H1 (cell line): ENCODE data around the gene PEPD. TPM values are rescaled to one million over a fixed set of nuclear protein-coding genes. Genes with fewer than 3 reads are reported as not detected.
A peak's percentile ranks its signal among the peaks of the same experiment; 100 is the strongest.

Experiments
- CTCF ChIA-PET: fragments of 300-600 bp; sonication (Branson Sonifier 250); formaldehyde crosslinking; loops from one replicate; lab custom pipeline; 2021; ENCODE audit not compliant: partially characterized antibody; lab: Charles Lee
- POLR2A ChIA-PET: fragments of 300-600 bp; sonication (Branson Sonifier 250); formaldehyde crosslinking; loops from one replicate; lab custom pipeline; 2021; ENCODE audit warnings: inconsistent platforms; ENCODE audit not compliant: partially characterized antibody; lab: Charles Lee
- DNase-seq, 2 experiments: peaks; one replicate each; pipeline versions ENCODE4 v3.0.0 to v3.0.0-alpha.2; 2010 to 2022; ENCODE audit warnings: low spot score in 2 of 2, low read depth in 1 of 2, mixed read lengths in 1 of 2
- FAIRE-seq: peaks from 2 replicates; lab custom pipeline; 2011; peaks lifted over from hg19 to GRCh38; lab: Jason Lieb, UNC
- H2AFZ ChIP-seq: 2 replicates; pipeline ENCODE4 v1.8.1; 2012; ENCODE audit warnings: low read length, inconsistent platforms
- H2AK5ac ChIP-seq: 2 replicates; pipeline ENCODE4 v1.6.1; 2013; ENCODE audit warnings: low read depth, low read length
- H2BK120ac ChIP-seq: replicated peaks from 2 replicates; pipeline ENCODE3; 2013; ENCODE audit warnings: low read depth, low read length, inconsistent platforms
- H2BK12ac ChIP-seq: 2 replicates; pipeline ENCODE4 v1.6.1; 2013; ENCODE audit warnings: low read depth, low read length
- H2BK15ac ChIP-seq: 2 replicates; pipeline ENCODE4 v1.6.1; 2013; ENCODE audit warnings: low read length
- H2BK20ac ChIP-seq: 2 replicates; pipeline ENCODE4 v1.6.1; 2013; ENCODE audit warnings: low read length
- H2BK5ac ChIP-seq: 2 replicates; pipeline ENCODE4 v1.6.1; 2013; ENCODE audit warnings: low read depth, low read length
- H3K14ac ChIP-seq: 2 replicates; pipeline ENCODE4 v1.6.1; 2013; ENCODE audit warnings: inconsistent platforms; ENCODE audit not compliant: insufficient read length
- H3K18ac ChIP-seq: 2 replicates; pipeline ENCODE4 v1.6.1; 2013; ENCODE audit warnings: low read length; ENCODE audit errors: extremely low read depth
- H3K23ac ChIP-seq: 2 replicates; pipeline ENCODE4 v1.6.1; 2013; ENCODE audit warnings: inconsistent platforms; ENCODE audit not compliant: insufficient read length
- H3K23me2 ChIP-seq: 2 replicates; pipeline ENCODE4 v1.6.1; 2013; ENCODE audit warnings: low read depth, low read length
- H3K27ac ChIP-seq: 2 replicates; pipeline ENCODE4 v1.6.1; 2011; ENCODE audit warnings: low read depth, low read length, inconsistent platforms
- H3K27me3 ChIP-seq, 4 experiments: replicated peaks in 1 of 4; 1 replicate in 1 of 4; 2 replicates in 3 of 4; pipeline versions ENCODE4 v1.6.1 to v1.8.1; 2011 to 2013; ENCODE audit warnings: low read length in 3 of 4, mild to moderate bottlenecking in 3 of 4, inconsistent platforms in 2 of 4, mixed read lengths in 2 of 4, moderate library complexity in 1 of 4; ENCODE audit not compliant: control insufficient read depth in 3 of 4, insufficient read depth in 3 of 4; ENCODE audit errors: extremely low read depth in 1 of 4
- H3K36me3 ChIP-seq, 4 experiments: 2 replicates each; pipeline versions ENCODE4 v1.6.1 to v1.8.1; 2011 to 2013; ENCODE audit warnings: mild to moderate bottlenecking in 4 of 4, low read length in 3 of 4, moderate library complexity in 2 of 4, control low read depth in 1 of 4, inconsistent platforms in 1 of 4; ENCODE audit not compliant: insufficient read depth in 4 of 4, control insufficient read depth in 2 of 4
- H3K4ac ChIP-seq: replicated peaks from 2 replicates; pipeline ENCODE3; 2013; ENCODE audit warnings: low read length, low read depth, mixed read lengths, inconsistent platforms; ENCODE audit not compliant: insufficient read length
- H3K4me1 ChIP-seq, 4 experiments: replicated peaks in 1 of 4; 1 replicate in 1 of 4; 2 replicates in 3 of 4; pipeline versions ENCODE4 v1.6.1 to v1.8.1; 2011 to 2013; ENCODE audit warnings: low read length in 3 of 4, inconsistent platforms in 2 of 4, mixed read lengths in 1 of 4; ENCODE audit not compliant: insufficient read depth in 4 of 4, control insufficient read depth in 3 of 4
- H3K4me2 ChIP-seq, 2 experiments: 2 replicates each; pipeline versions ENCODE4 v1.6.1 to v1.8.1; 2011 to 2013; ENCODE audit warnings: low read depth in 2 of 2, low read length in 2 of 2, control low read depth in 1 of 2, inconsistent platforms in 1 of 2, mild to moderate bottlenecking in 1 of 2; ENCODE audit not compliant: insufficient read depth in 1 of 2
- H3K4me3 ChIP-seq, 4 experiments: fragments of 200-600, 300-600 bp in 1 of 4; sonication (generic), shearing (Covaris generic), sonication (Bioruptor Twin) in 1 of 4; 2 replicates each; pipeline versions ENCODE4 v1.5.1 to v1.8.1; 2011 to 2016; ENCODE audit warnings: low read length in 4 of 4, low read depth in 3 of 4, control low read depth in 2 of 4, inconsistent platforms in 2 of 4, mild to moderate bottlenecking in 2 of 4, mixed read lengths in 1 of 4, moderate library complexity in 1 of 4; ENCODE audit not compliant: insufficient read depth in 2 of 4; ENCODE audit errors: extremely low read depth in 1 of 4
- H3K56ac ChIP-seq: replicated peaks from 2 replicates; pipeline ENCODE3; 2013; ENCODE audit warnings: low read depth, mild to moderate bottlenecking, mixed read lengths, low read length, inconsistent platforms; ENCODE audit not compliant: insufficient read length
- H3K79me1 ChIP-seq: 2 replicates; pipeline ENCODE4 v1.6.1; 2013; ENCODE audit warnings: low read depth, low read length, control low read depth
- H3K79me2 ChIP-seq, 2 experiments: 2 replicates each; pipeline versions ENCODE4 v1.6.1 to v1.8.1; 2012 to 2013; ENCODE audit warnings: low read length in 2 of 2, mild to moderate bottlenecking in 2 of 2, inconsistent platforms in 1 of 2; ENCODE audit not compliant: insufficient read depth in 2 of 2, control insufficient read depth in 1 of 2
- H3K9ac ChIP-seq, 4 experiments: replicated peaks in 1 of 4; 1 replicate in 1 of 4; 2 replicates in 3 of 4; pipeline versions ENCODE4 v1.6.1 to v1.8.1; 2011 to 2013; ENCODE audit warnings: low read depth in 3 of 4, low read length in 3 of 4, control low read depth in 2 of 4, mild to moderate bottlenecking in 2 of 4, moderate library complexity in 2 of 4, inconsistent platforms in 1 of 4; ENCODE audit errors: extremely low read depth in 1 of 4
- H3K9me3 ChIP-seq, 2 experiments: 2 replicates each; pipeline versions ENCODE4 v1.6.1 to v1.8.1; 2012 to 2013; ENCODE audit warnings: mild to moderate bottlenecking in 2 of 2, moderate library complexity in 2 of 2, control low read depth in 1 of 2, inconsistent platforms in 1 of 2, low read depth in 1 of 2, low read length in 1 of 2, mixed read lengths in 1 of 2; ENCODE audit not compliant: insufficient read depth in 2 of 2
- H4K20me1 ChIP-seq, 2 experiments: replicated peaks in 1 of 2; 2 replicates each; pipeline versions ENCODE3 to v1.8.1; 2011 to 2013; ENCODE audit warnings: inconsistent platforms in 2 of 2, low read length in 2 of 2, mild to moderate bottlenecking in 1 of 2; ENCODE audit not compliant: insufficient read depth in 2 of 2, control insufficient read depth in 1 of 2
- H4K5ac ChIP-seq: 2 replicates; pipeline ENCODE4 v1.6.1; 2013; ENCODE audit warnings: low read length, low read depth, mixed read lengths, inconsistent platforms; ENCODE audit not compliant: insufficient read length
- H4K8ac ChIP-seq: 2 replicates; pipeline ENCODE4 v1.8.0; 2013; ENCODE audit warnings: mild to moderate bottlenecking, moderate library complexity, low read length, inconsistent platforms; ENCODE audit not compliant: insufficient read depth; ENCODE audit errors: extremely low read depth
- H4K91ac ChIP-seq: replicated peaks from 2 replicates; pipeline ENCODE3; 2013; ENCODE audit warnings: low read length, mixed read lengths, inconsistent platforms; ENCODE audit not compliant: insufficient read length
- CEBPB ChIP-seq: IDR thresholded peaks from 2 replicates; pipeline ENCODE4 v1.6.1; 2012; ENCODE audit warnings: low read depth, low read length
- CHD1 ChIP-seq: IDR thresholded peaks from 2 replicates; pipeline ENCODE4 v1.6.1; 2012; ENCODE audit warnings: low read depth, low read length, improper control_type of control experiment
- CTBP2 ChIP-seq: IDR thresholded peaks from 2 replicates; pipeline ENCODE4 v1.7.0; 2011; ENCODE audit warnings: borderline replicate concordance, mild to moderate bottlenecking, moderate library complexity, mixed read lengths, low read length; ENCODE audit not compliant: insufficient read depth, insufficient read length
- GTF2F1 ChIP-seq: IDR thresholded peaks from 2 replicates; pipeline ENCODE4 v1.6.1; 2012; ENCODE audit warnings: low read depth, low read length, improper control_type of control experiment, borderline replicate concordance
- HDAC6 ChIP-seq: IDR thresholded peaks from one replicate; pipeline ENCODE4 v1.7.1; 2012; ENCODE audit warnings: low read depth, mild to moderate bottlenecking, inconsistent platforms, low read length, moderate library complexity
- JUND ChIP-seq: IDR thresholded peaks from 2 replicates; pipeline ENCODE4 v1.6.1; 2011; ENCODE audit warnings: mild to moderate bottlenecking, improper control_type of control experiment, low read length
- KDM5A ChIP-seq: fragments of 200-600 bp; IDR thresholded peaks from 2 replicates; pipeline ENCODE4 v1.7.1; 2012; ENCODE audit warnings: mild to moderate bottlenecking, low read length, inconsistent platforms, mixed read lengths
- SP4 ChIP-seq: IDR thresholded peaks from 2 replicates; pipeline ENCODE4 v1.6.1; 2012; ENCODE audit warnings: low read length, inconsistent platforms
- TEAD4 ChIP-seq: IDR thresholded peaks from 2 replicates; pipeline ENCODE4 v1.6.1; 2012; ENCODE audit warnings: low read depth, low read length, inconsistent platforms, mixed read lengths
- ZNF274 ChIP-seq: IDR thresholded peaks from 2 replicates; pipeline ENCODE4 v1.7.0; 2012; ENCODE audit warnings: low read length, borderline replicate concordance; ENCODE audit errors: extremely low read depth
- WGBS, 2 experiments: shearing (Covaris generic) in 1 of 2; methylation state at CpG; one replicate each; pipeline versions ENCODE4 v1.1.6 to v1.1.7; 2013 to 2015; ENCODE audit warnings: low lambda C conversion rate in 2 of 2, mixed read lengths in 2 of 2, inconsistent platforms in 1 of 2, low coverage in 1 of 2, missing lambda C conversion rate in 1 of 2; ENCODE audit not compliant: insufficient replicate concordance in 2 of 2, insufficient coverage in 1 of 2, insufficient read length in 1 of 2; ENCODE audit errors: extremely low coverage in 1 of 2, missing lambda C conversion rate in 1 of 2; 5-methylcytosine and 5-hydroxymethylcytosine counted together
- polyA plus RNA-seq, 7 experiments: library from polyadenylated mRNA; depleted of rRNA in 3 of 7; stranded (reverse) in 5 of 7; unstranded in 2 of 7; fragments of >200 nt in 5 of 7; fragments of 200-250 nt in 2 of 7; gene quantifications; 1 replicate in 5 of 7; 2 replicates in 1 of 7; 4 replicates in 1 of 7; pipeline versions ENCODE4 v1.2.1 to v1.2.3, GENCODE V29; 2011 to 2013; ENCODE audit warnings: missing spikeins in 2 of 7, mixed read lengths in 2 of 7
- total RNA-seq: library from RNA; stranded (reverse); fragmentation: NEBNext Ultra II Directional; extraction: Animal tissue kit (Norgen Biotek cat#: 25700); gene quantifications from 2 replicates; pipeline ENCODE4 v1.2.1, GENCODE V29; 2021

Gene PEPD
- total and polyA plus RNA-seq, 2 of the 8 experiments (the other 6 are each of a cell fraction or from before 2014, with no cell fraction given): 84.1 to 178 TPM

DNA sequence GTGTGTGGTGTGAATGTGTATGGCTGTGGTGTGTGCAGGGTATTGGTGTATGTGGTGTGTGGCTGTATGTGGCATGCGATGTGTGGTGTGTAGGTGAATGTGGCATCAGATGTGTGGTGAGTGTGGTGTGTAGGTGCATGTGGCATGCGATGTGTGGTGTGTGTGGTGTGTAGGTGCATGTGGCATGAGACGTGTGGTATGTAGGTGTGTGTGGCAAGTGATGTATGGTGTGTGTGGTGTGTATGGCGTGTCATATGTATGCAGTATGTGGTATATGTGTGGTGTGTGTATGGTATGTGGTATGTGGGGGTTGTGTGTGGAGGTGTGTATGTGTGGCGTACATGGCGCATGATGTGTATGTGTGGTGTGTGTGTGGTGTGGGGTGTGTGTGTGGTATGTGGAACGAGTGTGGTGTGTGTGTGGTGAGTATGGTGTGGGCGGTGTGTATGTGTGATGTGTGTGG, 63.4 kb downstream of the PEPD start:
- H3K23me2 ChIP-seq: peaks cover 8% of the 10 kb centered on the region; the same call in 1 of the 2 replicates
- whole genome bisulfite sequencing, 2 experiments: 91 to 100% methylated on average over 1 to 8 of the region's 8 CpGs
- DNase-seq: no peak

More for the DNA sequence above, 63.4 kb downstream of the PEPD start:
- no peak overlapping the region for H2BK120ac ChIP-seq
- no peaks in the 10 kb centered on the region for H3K9me3 ChIP-seq
- no peaks in the 10 kb centered on the region for H3K79me1 ChIP-seq
- H3K4ac ChIP-seq: peak overlapping the region; percentile 94
- H3K56ac ChIP-seq: peak overlapping the region; percentile 98
- H3K9ac ChIP-seq: no peak overlapping the region; a peak in 2 of 7 replicates
- no peak overlapping the region for H3K18ac ChIP-seq
- H2BK20ac ChIP-seq: peak overlapping the region; percentile 51; the same call in 1 of the 2 replicates
- peak overlapping the region; percentile 11; the same call in 1 of the 2 replicates for H2AK5ac ChIP-seq
- H3K4me1 ChIP-seq: no peaks in the 10 kb centered on the region
- CTCF ChIA-PET: interaction anchor here (1.0 kb wide), 1 partner anchor 28 kb away, joined by 3 read pairs; no protein-coding TSS in a partner anchor
- H3K23ac ChIP-seq: peak overlapping the region; percentile 99
- H2BK12ac ChIP-seq: peak overlapping the region; percentile 3; the same call in 1 of the 2 replicates
- FAIRE-seq: no peak
- no peaks in the 10 kb centered on the region for H3K79me2 ChIP-seq
- no peak overlapping the region for H4K5ac ChIP-seq
- H2BK15ac ChIP-seq: 0 out of 2 replicates have a peak overlapping the region, but pooled peaks have one; percentile 10
- no peak overlapping the region for H3K4me3 ChIP-seq
- H4K20me1 ChIP-seq: peaks cover 0 to 12% of the 10 kb centered on the region in 2 experiments
- no peak overlapping the region for H3K4me2 ChIP-seq
- 0 out of 2 replicates have a peak overlapping the region, but pooled peaks have one; percentile 8 for H2BK5ac ChIP-seq
- no peaks in the 10 kb centered on the region; a peak in 1 of 7 replicates for H3K27me3 ChIP-seq
- H3K14ac ChIP-seq: peak overlapping the region; percentile 85
- H4K91ac ChIP-seq: peak overlapping the region; percentile 54
- H3K27ac ChIP-seq: no peak overlapping the region
- no peak overlapping the region for H2AFZ ChIP-seq
- TF ChIP-seq HDAC6 (no peak), SP4 (no peak), GTF2F1 (no peak), CTBP2 (no peak), CEBPB (no peak), CHD1 (no peak), KDM5A (no peak), JUND (no peak), ZNF274 (no peak), TEAD4 (no peak)
- peaks cover 0 to 7% (median 0%) of the 10 kb centered on the region in 4 experiments; a peak in 4 of 8 replicates for H3K36me3 ChIP-seq
- POLR2A ChIA-PET: no interaction called here
- H4K8ac ChIP-seq: peak overlapping the region; percentile 51; the same call in 1 of the 2 replicates
